ENCODE results near the gene LINGO3.

DNA sequence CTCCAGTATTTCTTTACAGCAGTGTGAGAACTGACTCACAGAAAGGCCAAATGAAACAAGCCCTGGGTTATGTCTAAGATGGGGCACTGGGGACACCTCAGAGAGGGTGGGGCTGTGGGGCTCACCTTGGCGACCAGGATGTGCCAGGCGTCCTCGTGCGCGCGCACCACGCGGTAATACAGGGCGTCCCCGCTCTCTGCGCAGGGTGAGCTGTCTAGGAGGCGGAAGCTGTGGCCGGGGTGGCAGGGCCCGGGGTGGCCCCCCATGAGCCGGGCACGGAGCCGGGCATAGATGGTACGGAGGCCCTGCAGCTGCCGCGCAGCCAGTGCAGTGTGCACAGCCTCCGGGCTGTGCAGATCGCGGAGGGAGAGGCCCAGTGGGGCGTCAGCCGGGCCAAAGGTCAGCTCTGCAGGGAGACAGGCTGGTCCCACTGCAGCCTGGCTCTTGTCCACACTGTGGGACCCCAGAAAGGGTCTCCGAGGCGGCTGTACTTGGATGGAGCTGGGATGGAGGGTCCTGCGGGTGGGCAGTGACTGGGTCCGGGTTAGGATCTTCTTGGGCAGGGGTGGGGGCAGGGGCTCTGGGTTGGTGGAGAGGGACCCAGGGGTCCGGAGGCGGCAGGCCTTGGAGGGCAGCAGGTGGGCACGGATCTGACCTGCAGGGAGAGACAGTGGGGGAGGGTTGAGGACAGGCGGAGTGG lies 29.3 kb downstream of the LINGO3 start:
- TF ChIP-seq, protein P1, sequence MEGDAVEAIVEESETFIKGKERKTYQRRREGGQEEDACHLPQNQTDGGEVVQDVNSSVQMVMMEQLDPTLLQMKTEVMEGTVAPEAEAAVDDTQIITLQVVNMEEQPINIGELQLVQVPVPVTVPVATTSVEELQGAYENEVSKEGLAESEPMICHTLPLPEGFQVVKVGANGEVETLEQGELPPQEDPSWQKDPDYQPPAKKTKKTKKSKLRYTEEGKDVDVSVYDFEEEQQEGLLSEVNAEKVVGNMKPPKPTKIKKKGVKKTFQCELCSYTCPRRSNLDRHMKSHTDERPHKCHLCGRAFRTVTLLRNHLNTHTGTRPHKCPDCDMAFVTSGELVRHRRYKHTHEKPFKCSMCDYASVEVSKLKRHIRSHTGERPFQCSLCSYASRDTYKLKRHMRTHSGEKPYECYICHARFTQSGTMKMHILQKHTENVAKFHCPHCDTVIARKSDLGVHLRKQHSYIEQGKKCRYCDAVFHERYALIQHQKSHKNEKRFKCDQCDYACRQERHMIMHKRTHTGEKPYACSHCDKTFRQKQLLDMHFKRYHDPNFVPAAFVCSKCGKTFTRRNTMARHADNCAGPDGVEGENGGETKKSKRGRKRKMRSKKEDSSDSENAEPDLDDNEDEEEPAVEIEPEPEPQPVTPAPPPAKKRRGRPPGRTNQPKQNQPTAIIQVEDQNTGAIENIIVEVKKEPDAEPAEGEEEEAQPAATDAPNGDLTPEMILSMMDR (IDR thresholded peaks at IDR 0.05) = no peak
- no peak for TF ChIP-seq POLR2A (IDR thresholded peaks at IDR 0.05)
